PC-3 (cell line): ENCODE data around the gene CTBP2. TPM values are rescaled to one million over a fixed set of nuclear protein-coding genes. Genes with fewer than 3 reads are reported as not detected.

Experiments used
- ATAC-seq: fragments of 200-7000 bp; cut with Tn5 transposase; 2 replicates; pipeline ENCODE4 v1.9.1; 2020; ENCODE audit warnings: mild to moderate bottlenecking, moderate library complexity
- BruUV-seq: library from RNA; stranded (reverse); fragments of 400-500 nt; replicated peaks from 2 replicates; lab custom pipeline; 2021; lab: Mats Ljungman, UMichigan
- CTCF ChIA-PET: fragments of 300-600 bp; sonication (Branson Sonifier 250); formaldehyde crosslinking; loops from one replicate; lab custom pipeline; 2022; ENCODE audit warnings: antibody characterized with exemption; lab: Charles Lee
- POLR2A ChIA-PET: fragments of 300-600 bp; sonication (Branson Sonifier 250); formaldehyde crosslinking; loops from one replicate; lab custom pipeline; 2022; ENCODE audit warnings: antibody characterized with exemption; ENCODE audit not compliant: unreplicated experiment; lab: Charles Lee
- DNase-seq: peaks from one replicate; pipeline ENCODE4 v3.0.0-alpha.2; 2015
- H2AFZ ChIP-seq: fragments of 300-600 bp; sonication (generic); 2 replicates; pipeline ENCODE4 v1.6.0; 2016; ENCODE audit warnings: antibody characterized with exemption, low read length
- H3F3A ChIP-seq: fragments of 300-600 bp; sonication (generic); one replicate; pipeline ENCODE4 v1.6.0; 2017; ENCODE audit warnings: antibody characterized with exemption, low read length, control low read depth, mild to moderate bottlenecking; ENCODE audit not compliant: unreplicated experiment
- H3K27ac ChIP-seq: fragments of 300-600 bp; sonication (generic); 2 replicates; pipeline ENCODE4 v1.5.1; 2016; ENCODE audit warnings: mild to moderate bottlenecking, low read length
- H3K27me3 ChIP-seq: fragments of 300-600 bp; sonication (generic); 2 replicates; pipeline ENCODE4 v1.6.1; 2016; ENCODE audit warnings: low read length, mixed read lengths
- H3K36me3 ChIP-seq: fragments of 300-600 bp; sonication (generic); 2 replicates; pipeline ENCODE4 v1.6.1; 2016; ENCODE audit warnings: low read depth, mixed run types, low read length, mixed read lengths
- H3K4me1 ChIP-seq: fragments of 300-600 bp; sonication (generic); 2 replicates; pipeline ENCODE4 v1.5.1; 2016; ENCODE audit warnings: low read length; ENCODE audit not compliant: insufficient read depth
- H3K4me2 ChIP-seq: fragments of 300-600 bp; sonication (generic); 2 replicates; pipeline ENCODE4 v1.6.0; 2016; ENCODE audit warnings: low read length
- H3K4me3 ChIP-seq: fragments of 300-600 bp; sonication (generic); 2 replicates; pipeline ENCODE4 v1.5.1; 2016; ENCODE audit warnings: mild to moderate bottlenecking, low read length, mixed read lengths
- H3K79me2 ChIP-seq: fragments of 300-600 bp; sonication (generic); 2 replicates; pipeline ENCODE4 v1.6.1; 2017; ENCODE audit warnings: low read length, mixed read lengths
- H3K9ac ChIP-seq: fragments of 300-600 bp; sonication (generic); 2 replicates; pipeline ENCODE4 v1.6.0; 2016; ENCODE audit warnings: mild to moderate bottlenecking, low read length
- H3K9me2 ChIP-seq: fragments of 300-600 bp; sonication (generic); replicated peaks from 2 replicates; pipeline ENCODE4 v1.6.1; 2016; ENCODE audit warnings: mixed run types, low read length, mixed read lengths
- H3K9me3 ChIP-seq: fragments of 300-600 bp; sonication (generic); 2 replicates; pipeline ENCODE4 v1.6.1; 2016; ENCODE audit warnings: low read length, mixed read lengths
- H4K20me1 ChIP-seq: fragments of 300-600 bp; sonication (generic); 2 replicates; pipeline ENCODE4 v1.6.1; 2016; ENCODE audit warnings: low read length, mixed read lengths
- CTCF ChIP-seq: fragments of 300-600 bp; sonication (generic); conservative IDR thresholded peaks from 2 replicates; pipeline ENCODE4 v1.5.1; 2017; ENCODE audit warnings: antibody characterized with exemption, low read depth, mild to moderate bottlenecking, low read length
- EZH2 ChIP-seq: fragments of 300-600 bp; sonication (generic); IDR thresholded peaks from one replicate; pipeline ENCODE4 v1.6.1; 2017; ENCODE audit warnings: antibody characterized with exemption, mild to moderate bottlenecking, low read length; ENCODE audit not compliant: unreplicated experiment
- EZH2phosphoT487 ChIP-seq: fragments of 300-600 bp; sonication (generic); IDR thresholded peaks from 2 replicates; pipeline ENCODE4 v1.6.1; 2018; ENCODE audit warnings: mild to moderate bottlenecking, antibody characterized with exemption, low read length, borderline replicate concordance
- intact Hi-C: fragments of 100-400 bp; cut with micrococcal nuclease; formaldehyde crosslinking; loops from 2 replicates; pipeline ENCODE4 v1.9.0; 2023
- total RNA-seq: library from RNA; depleted of rRNA; stranded (reverse); fragments of >200 nt; gene quantifications from 2 replicates; pipeline ENCODE4 v1.2.3, GENCODE V29; 2014

The CTBP2 gene
- total RNA-seq, 1 experiment from 2014 or later = 78.9 TPM

GRCh38 chr10:125103466-125103865 lies 56.9 kb downstream of the CTBP2 start:
- Histone ChIP-seq H3K4me2 (no peak overlapping the region), H3K4me3 (no peak overlapping the region), H3K36me3 (peaks cover 7% of the 10 kb centered on the region), H3K9me3 (no peaks in the 10 kb centered on the region), H3K79me2 (peaks cover 99% of the 10 kb centered on the region), H3K27ac (no peak overlapping the region), H3K4me1 (no peaks in the 10 kb centered on the region), H4K20me1 (peaks cover 16% of the 10 kb centered on the region; the same call in 1 of the 2 replicates), H2AFZ (no peak overlapping the region), H3K9ac (no peak overlapping the region), H3K27me3 (no peaks in the 10 kb centered on the region), H3K9me2 (no peaks in the 10 kb centered on the region), H3F3A (no peaks in the 10 kb centered on the region)
- ChIA-PET POLR2A (no interaction called here), CTCF (interaction anchor here (1.1 kb wide), 1 partner anchor 38 kb away, joined by 3 read pairs; no protein-coding TSS in a partner anchor)
- intact Hi-C loops = no loop called here
- ATAC-seq = no peak
- DNase-seq = no peak
- no TSS peak for BruUV-seq
- TF ChIP-seq CTCF (no peak), EZH2phosphoT487 (no peak), EZH2 (no peak)

GRCh38 chr10:125102821-125103220 lies 57.5 kb downstream of the CTBP2 start:
- Histone ChIP-seq H3K9me3 (no peaks in the 10 kb centered on the region), H3K4me2 (no peak overlapping the region), H3K27ac (no peak overlapping the region), H3K36me3 (peaks cover under 1% of the 10 kb centered on the region; the same call in 1 of the 2 replicates), H3K4me1 (no peaks in the 10 kb centered on the region), H3K79me2 (peaks cover 98% of the 10 kb centered on the region), H3F3A (no peaks in the 10 kb centered on the region), H3K9me2 (no peaks in the 10 kb centered on the region), H3K9ac (no peak overlapping the region), H2AFZ (no peak overlapping the region), H3K4me3 (no peak overlapping the region), H3K27me3 (no peaks in the 10 kb centered on the region), H4K20me1 (peaks cover 16% of the 10 kb centered on the region; the same call in 1 of the 2 replicates)
- intact Hi-C loops = no loop called here
- no peak for TF ChIP-seq CTCF
- TF ChIP-seq EZH2 = no peak
- no peak for TF ChIP-seq EZH2phosphoT487
- BruUV-seq = no TSS peak
- DNase-seq (no peak), ATAC-seq (no peak)
- ChIA-PET CTCF (no interaction called here), POLR2A (no interaction called here)

- BruUV-seq = no TSS peak
- no peaks in the 10 kb centered on the region; the same call in 1 of the 2 replicates for H3K36me3 ChIP-seq
Measured at GRCh38 chr10:125102246-125102645, 58.1 kb downstream of the CTBP2 start.

More at GRCh38 chr10:125102246-125102645, 58.1 kb downstream of the CTBP2 start:
- TF ChIP-seq EZH2phosphoT487 = no peak
- TF ChIP-seq CTCF = no peak
- no peak for TF ChIP-seq EZH2
- Histone ChIP-seq H3K9me3 (no peaks in the 10 kb centered on the region), H3K27me3 (no peaks in the 10 kb centered on the region), H2AFZ (no peak overlapping the region), H4K20me1 (peaks cover 16% of the 10 kb centered on the region; the same call in 1 of the 2 replicates), H3K9ac (no peak overlapping the region), H3K79me2 (peaks cover 96% of the 10 kb centered on the region), H3K9me2 (no peaks in the 10 kb centered on the region), H3K4me1 (no peaks in the 10 kb centered on the region), H3F3A (no peaks in the 10 kb centered on the region), H3K4me3 (no peak overlapping the region), H3K27ac (no peak overlapping the region), H3K4me2 (no peak overlapping the region)
- no peak for ATAC-seq
- CTCF ChIA-PET = no interaction called here
- no peak for DNase-seq
- POLR2A ChIA-PET = no interaction called here
- intact Hi-C loops = no loop called here
